Fibroblast of lung (primary cell): ENCODE results near the gene C4orf54. TPM values are rescaled to one million over a fixed set of nuclear protein-coding genes. Genes with fewer than 3 reads are reported as not detected.

ENCODE experiments used
- DNase-seq, 2 donors: peaks; one replicate each; pipeline versions ENCODE4 v3.0.0 to v3.0.0-alpha.2; 2010; ENCODE audit warnings: low read depth in 2 of 2
- H2AFZ ChIP-seq: 2 replicates; pipeline ENCODE4 v1.5.1; 2012; ENCODE audit warnings: low read length, control low read depth, inconsistent platforms
- H3K27ac ChIP-seq: 2 replicates; pipeline ENCODE4 v1.5.1; 2011; ENCODE audit warnings: low read length, control low read depth; ENCODE audit not compliant: insufficient read depth
- H3K27me3 ChIP-seq: 2 replicates; pipeline ENCODE4 v1.5.1; 2011; ENCODE audit warnings: mild to moderate bottlenecking, low read length; ENCODE audit not compliant: control insufficient read depth, insufficient read depth
- H3K36me3 ChIP-seq: 2 replicates; pipeline ENCODE4 v1.5.1; 2011; ENCODE audit warnings: low read length; ENCODE audit not compliant: control insufficient read depth, insufficient read depth
- H3K4me1 ChIP-seq: 2 replicates; pipeline ENCODE4 v1.5.1; 2011; ENCODE audit warnings: low read length; ENCODE audit not compliant: control insufficient read depth, insufficient read depth; ENCODE audit errors: extremely low read depth
- H3K4me2 ChIP-seq: 2 replicates; pipeline ENCODE4 v1.5.1; 2011; ENCODE audit warnings: low read length, control low read depth; ENCODE audit not compliant: insufficient read depth; ENCODE audit errors: extremely low read depth
- H3K4me3 ChIP-seq, 4 experiments: fragments of 200-600 bp in 1 of 4; sonication (generic) in 1 of 4; replicated peaks in 1 of 4; 2 replicates each; pipeline ENCODE4 v1.5.1; 2011 to 2016; ENCODE audit warnings: low read length in 4 of 4, low read depth in 3 of 4, mild to moderate bottlenecking in 3 of 4, control low read depth in 2 of 4, inconsistent platforms in 1 of 4, mixed read lengths in 1 of 4; ENCODE audit not compliant: insufficient read depth in 1 of 4; ENCODE audit errors: control extremely low read depth in 1 of 4
- H3K79me2 ChIP-seq: 2 replicates; pipeline ENCODE4 v1.5.1; 2012; ENCODE audit warnings: mild to moderate bottlenecking, low read length, inconsistent platforms; ENCODE audit not compliant: control insufficient read depth, insufficient read depth
- H3K9ac ChIP-seq: 2 replicates; pipeline ENCODE4 v1.5.1; 2011; ENCODE audit warnings: mild to moderate bottlenecking, low read length, control low read depth; ENCODE audit not compliant: insufficient read depth
- H3K9me3 ChIP-seq: 2 replicates; pipeline ENCODE4 v1.5.1; 2012; ENCODE audit warnings: low read depth, low read length; ENCODE audit not compliant: control insufficient read depth, insufficient read depth
- H4K20me1 ChIP-seq: 2 replicates; pipeline ENCODE4 v1.5.1; 2011; ENCODE audit warnings: low read length; ENCODE audit not compliant: control insufficient read depth, insufficient read depth; ENCODE audit errors: extremely low read depth
- CTCF ChIP-seq, 2 donors: IDR thresholded peaks in 1 of 2; conservative IDR thresholded peaks in 1 of 2; 1 replicate in 1 of 2; 2 replicates in 1 of 2; pipeline ENCODE4 v1.5.1; 2011 to 2012; ENCODE audit warnings: low read length in 2 of 2, control low read depth in 1 of 2, inconsistent platforms in 1 of 2, low read depth in 1 of 2, mild to moderate bottlenecking in 1 of 2
- EZH2 ChIP-seq: IDR thresholded peaks from 2 replicates; pipeline ENCODE4 v1.5.1; 2012; ENCODE audit warnings: low read length, control low read depth, mild to moderate bottlenecking; ENCODE audit errors: missing control alignments
- polyA plus RNA-seq, 2 donors: library from polyadenylated mRNA; depleted of rRNA in 1 of 2; stranded (reverse) in 1 of 2; unstranded in 1 of 2; fragments of >200 nt; gene quantifications; 2 replicates each; pipeline ENCODE4 v1.2.1, GENCODE V29; 2011 to 2012; ENCODE audit warnings: missing spikeins in 1 of 2
- total RNA-seq: library from RNA; depleted of rRNA; stranded (reverse); fragments of >200 nt; gene quantifications from 2 replicates; pipeline ENCODE4 v1.2.1, GENCODE V29; 2014

The C4orf54 gene
- total and polyA plus RNA-seq, 2 donors (not counting 1 experiment from before 2014, with no cell fraction given), result under 0.01 to 0.01 TPM

- Histone ChIP-seq H3K4me2 (no peak overlapping the region), H2AFZ (no peak overlapping the region), H3K27me3 (no peaks in the 10 kb centered on the region), H3K4me1 (no peaks in the 10 kb centered on the region), H4K20me1 (no peaks in the 10 kb centered on the region), H3K36me3 (no peaks in the 10 kb centered on the region), H3K9ac (no peak overlapping the region), H3K79me2 (no peaks in the 10 kb centered on the region), H3K4me3 (no peak overlapping the region), H3K9me3 (no peaks in the 10 kb centered on the region), H3K27ac (no peak overlapping the region)
- DNase-seq, result no peak
- TF ChIP-seq EZH2 (no peak), CTCF (conservative IDR thresholded peaks at IDR 0.05 in 1 of 2, IDR thresholded peaks at IDR 0.05 in 1 of 2; ENCODE audit: low read depth in 1 of 2, low read length in 2 of 2) (no peak)
Observed at GRCh38 chr4:99608417-99608816, 49.2 kb downstream of the C4orf54 start.

Other genes with a start within 250 kb of the C4orf54 start
- gene ADH7, start 222.5 kb downstream of the C4orf54 start, total RNA-seq, result 0.17 TPM in 1 of 2 replicates, not detected in the other
- not detected in 2 replicates for gene ADH7, start 222.5 kb downstream of the C4orf54 start, polyA plus RNA-seq
- not detected in 2 replicates for gene C4orf17, start 146.8 kb downstream of the C4orf54 start, total RNA-seq
- not detected in 2 replicates for gene C4orf17, start 146.8 kb downstream of the C4orf54 start, polyA plus RNA-seq
- gene TRMT10A, start 93.8 kb downstream of the C4orf54 start, total RNA-seq, result 6.7 and 11.1 TPM in 2 replicates
- gene TRMT10A, start 93.8 kb downstream of the C4orf54 start, polyA plus RNA-seq, result 5.6 and 6.0 TPM in 2 replicates
- 0.26 and 0.83 TPM in 2 replicates for gene MTTP, start 83.0 kb downstream of the C4orf54 start, total RNA-seq
- 0.03 and 0.05 TPM in 2 replicates for gene MTTP, start 83.0 kb downstream of the C4orf54 start, polyA plus RNA-seq
- gene DAPP1, start 159.0 kb upstream of the C4orf54 start, total RNA-seq, result not detected in 2 replicates
- not detected in 2 replicates for gene DAPP1, start 159.0 kb upstream of the C4orf54 start, polyA plus RNA-seq
- 23.4 and 24.1 TPM in 2 replicates for gene LAMTOR3, start 236.6 kb upstream of the C4orf54 start, total RNA-seq
- 68.1 and 95.5 TPM in 2 replicates for gene LAMTOR3, start 236.6 kb upstream of the C4orf54 start, polyA plus RNA-seq